HG02852 (cell line): ENCODE data around the gene SHISAL2A.

Source experiments
- ATAC-seq: cut with Tn5 transposase; IDR thresholded peaks from one replicate; pipeline ENCODE4 v1.9.1; 2021; ENCODE audit warnings: mild to moderate bottlenecking, moderate library complexity; ENCODE audit not compliant: unreplicated experiment

The SHISAL2A gene

GRCh38 chr1:52632732-52633290 is at the start of gene SHISAL2A:
SHISAL2A (plus strand) TSS chr1:52633168; CDS start chr1:52633494, 326 bp downstream.
- no peak for ATAC-seq

- ATAC-seq = no peak
Observed at GRCh38 chr1:52585474-52585873, 47.5 kb upstream of the SHISAL2A start.

- no peak for ATAC-seq
Observed at GRCh38 chr1:52588027-52588426, 44.9 kb upstream of the SHISAL2A start.

GRCh38 chr1:52588535-52588934 is 44.4 kb upstream of the SHISAL2A start:
- ATAC-seq = no peak

GRCh38 chr1:52590266-52590665 is 42.7 kb upstream of the SHISAL2A start:
- ATAC-seq = no peak

- ATAC-seq = no peak
Observed at GRCh38 chr1:52592637-52593323, 40.2 kb upstream of the SHISAL2A start.

GRCh38 chr1:52593495-52593894 is 39.5 kb upstream of the SHISAL2A start:
- no peak for ATAC-seq

GRCh38 chr1:52595061-52595460 is 37.9 kb upstream of the SHISAL2A start:
- no peak for ATAC-seq

GRCh38 chr1:52597912-52598311 is 35.1 kb upstream of the SHISAL2A start:
- no peak for ATAC-seq

- ATAC-seq = no peak
Observed at GRCh38 chr1:52598729-52599128, 34.2 kb upstream of the SHISAL2A start.

GRCh38 chr1:52599236-52599635 is 33.7 kb upstream of the SHISAL2A start:
- no peak for ATAC-seq

- ATAC-seq = no peak
Observed at GRCh38 chr1:52600533-52601179, 32.3 kb upstream of the SHISAL2A start.

- ATAC-seq = no peak
Observed at GRCh38 chr1:52601519-52601918, 31.4 kb upstream of the SHISAL2A start.

GRCh38 chr1:52601991-52602855 is 30.7 kb upstream of the SHISAL2A start, which contains the start of gene GPX7:
GPX7 (plus strand) TSS chr1:52602371; CDS start chr1:52602410, 39 bp downstream.
- ATAC-seq = no peak

- ATAC-seq = no peak
Observed at GRCh38 chr1:52602856-52603600, 29.9 kb upstream of the SHISAL2A start.

GRCh38 chr1:52603630-52604029 is 29.3 kb upstream of the SHISAL2A start:
- no peak for ATAC-seq

GRCh38 chr1:52604063-52604770 is 28.8 kb upstream of the SHISAL2A start:
- no peak for ATAC-seq

- ATAC-seq = no peak
Observed at GRCh38 chr1:52613636-52614373, 19.2 kb upstream of the SHISAL2A start.

- no peak for ATAC-seq
Observed at GRCh38 chr1:52614671-52615070, 18.3 kb upstream of the SHISAL2A start.
